ENCODE results near the gene ST6GALNAC3.
"Not testable (repeated sequence)": the region's sequence is repeated elsewhere in the genome, so short reads cannot be mapped to it uniquely, and the experiment has no call there.

ST6GALNAC3 gene

GRCh38 chr1:76048219-76048618 lies 26.3 kb upstream of the ST6GALNAC3 start:
- no peaks in the 10 kb centered on the region for H3K9me3 ChIP-seq (ENCODE audit: insufficient read depth, low read depth, low read length)
- no peak overlapping the region for H3K4me3 ChIP-seq (ENCODE audit: low read length, poor library complexity, severe bottlenecking)
- no peaks in the 10 kb centered on the region for H3K9me2 ChIP-seq (replicated peaks; ENCODE audit: low read depth, low read length)
- no peaks in the 10 kb centered on the region for H4K20me1 ChIP-seq (ENCODE audit: insufficient read depth, low read length, poor library complexity, severe bottlenecking)
- H3F3A ChIP-seq (ENCODE audit: low read depth) = no peaks in the 10 kb centered on the region
- no peaks in the 10 kb centered on the region for H3K36me3 ChIP-seq (ENCODE audit: insufficient read depth, low read length)
- TF ChIP-seq EZH2phosphoT487 (IDR thresholded peaks at IDR 0.05; ENCODE audit: borderline replicate concordance) (no peak), CTCF (conservative IDR thresholded peaks at IDR 0.05; ENCODE audit: low read length) (no peak)
- H3K27me3 ChIP-seq (ENCODE audit: insufficient read depth, low read length, poor library complexity, severe bottlenecking) = no peaks in the 10 kb centered on the region
- no peaks in the 10 kb centered on the region for H3K79me2 ChIP-seq (ENCODE audit: insufficient read depth, low read length)
- H3K9ac ChIP-seq (ENCODE audit: low read depth, low read length, poor library complexity, severe bottlenecking) = no peak overlapping the region
- no peak overlapping the region for H2AFZ ChIP-seq (ENCODE audit: low read length)
- H3K4me1 ChIP-seq (ENCODE audit: insufficient read depth, low read length, poor library complexity, severe bottlenecking) = peaks cover 12% of the 10 kb centered on the region
- no peak overlapping the region for H3K4me2 ChIP-seq (ENCODE audit: low read depth, low read length, poor library complexity, severe bottlenecking)

GRCh38 chr1:76048926-76049325 lies 25.6 kb upstream of the ST6GALNAC3 start:
- Histone ChIP-seq H3K36me3 (ENCODE audit: insufficient read depth, low read length) (no peaks in the 10 kb centered on the region), H3K9me2 (replicated peaks; ENCODE audit: low read depth, low read length) (no peaks in the 10 kb centered on the region), H3K9me3 (ENCODE audit: insufficient read depth, low read depth, low read length) (no peaks in the 10 kb centered on the region), H3K4me2 (ENCODE audit: low read depth, low read length, poor library complexity, severe bottlenecking) (no peak overlapping the region), H3K9ac (ENCODE audit: low read depth, low read length, poor library complexity, severe bottlenecking) (no peak overlapping the region), H3K4me1 (ENCODE audit: insufficient read depth, low read length, poor library complexity, severe bottlenecking) (peaks cover 19% of the 10 kb centered on the region), H2AFZ (ENCODE audit: low read length) (no peak overlapping the region), H3K4me3 (ENCODE audit: low read length, poor library complexity, severe bottlenecking) (no peak overlapping the region), H4K20me1 (ENCODE audit: insufficient read depth, low read length, poor library complexity, severe bottlenecking) (no peaks in the 10 kb centered on the region), H3K27me3 (ENCODE audit: insufficient read depth, low read length, poor library complexity, severe bottlenecking) (no peaks in the 10 kb centered on the region), H3F3A (ENCODE audit: low read depth) (no peaks in the 10 kb centered on the region), H3K79me2 (ENCODE audit: insufficient read depth, low read length) (no peaks in the 10 kb centered on the region)
- TF ChIP-seq CTCF (conservative IDR thresholded peaks at IDR 0.05; ENCODE audit: low read length) = no peak
- no peak for TF ChIP-seq EZH2phosphoT487 (IDR thresholded peaks at IDR 0.05; ENCODE audit: borderline replicate concordance)

GRCh38 chr1:76049498-76049897 lies 25.0 kb upstream of the ST6GALNAC3 start:
- H2AFZ ChIP-seq (ENCODE audit: low read length) = no peak overlapping the region
- H3K9me3 ChIP-seq (ENCODE audit: insufficient read depth, low read depth, low read length) = no peaks in the 10 kb centered on the region
- no peak overlapping the region for H3K9ac ChIP-seq (ENCODE audit: low read depth, low read length, poor library complexity, severe bottlenecking)
- no peaks in the 10 kb centered on the region for H4K20me1 ChIP-seq (ENCODE audit: insufficient read depth, low read length, poor library complexity, severe bottlenecking)
- H3K9me2 ChIP-seq (replicated peaks; ENCODE audit: low read depth, low read length) = no peaks in the 10 kb centered on the region
- H3K27me3 ChIP-seq (ENCODE audit: insufficient read depth, low read length, poor library complexity, severe bottlenecking) = no peaks in the 10 kb centered on the region
- H3K4me3 ChIP-seq (ENCODE audit: low read length, poor library complexity, severe bottlenecking) = no peak overlapping the region
- no peaks in the 10 kb centered on the region for H3F3A ChIP-seq (ENCODE audit: low read depth)
- H3K4me1 ChIP-seq (ENCODE audit: insufficient read depth, low read length, poor library complexity, severe bottlenecking) = peaks cover 25% of the 10 kb centered on the region
- no peak for TF ChIP-seq CTCF (conservative IDR thresholded peaks at IDR 0.05; ENCODE audit: low read length)
- no peak for TF ChIP-seq EZH2phosphoT487 (IDR thresholded peaks at IDR 0.05; ENCODE audit: borderline replicate concordance)
- no peak overlapping the region for H3K4me2 ChIP-seq (ENCODE audit: low read depth, low read length, poor library complexity, severe bottlenecking)
- H3K36me3 ChIP-seq (ENCODE audit: insufficient read depth, low read length) = no peaks in the 10 kb centered on the region
- no peaks in the 10 kb centered on the region for H3K79me2 ChIP-seq (ENCODE audit: insufficient read depth, low read length)

GRCh38 chr1:76050073-76050472 lies 24.5 kb upstream of the ST6GALNAC3 start:
- H3K9me2 ChIP-seq (replicated peaks; ENCODE audit: low read depth, low read length) = not testable (repeated sequence)

More at GRCh38 chr1:76050073-76050472, 24.5 kb upstream of the ST6GALNAC3 start:
- H2AFZ ChIP-seq (ENCODE audit: low read length); H3K9me3 ChIP-seq (ENCODE audit: insufficient read depth, low read depth, low read length); H3K9ac ChIP-seq (ENCODE audit: low read depth, low read length, poor library complexity, severe bottlenecking); H3K79me2 ChIP-seq (ENCODE audit: insufficient read depth, low read length); H4K20me1 ChIP-seq (ENCODE audit: insufficient read depth, low read length, poor library complexity, severe bottlenecking); H3K36me3 ChIP-seq (ENCODE audit: insufficient read depth, low read length); H3K27me3 ChIP-seq (ENCODE audit: insufficient read depth, low read length, poor library complexity, severe bottlenecking); H3F3A ChIP-seq (ENCODE audit: low read depth); H3K4me3 ChIP-seq (ENCODE audit: low read length, poor library complexity, severe bottlenecking); H3K4me2 ChIP-seq (ENCODE audit: low read depth, low read length, poor library complexity, severe bottlenecking): not testable (repeated sequence)
- H3K4me1 ChIP-seq (ENCODE audit: insufficient read depth, low read length, poor library complexity, severe bottlenecking) = peaks cover 26% of the 10 kb centered on the region

Data from Loucy (cell line).